ENCODE data around the gene TMEM255B. TPM values are rescaled to one million over a fixed set of nuclear protein-coding genes. Genes with fewer than 3 reads are reported as not detected.

The TMEM255B gene
- total RNA-seq, 1 experiment from 2014 or later, result 2.8 TPM

DNA sequence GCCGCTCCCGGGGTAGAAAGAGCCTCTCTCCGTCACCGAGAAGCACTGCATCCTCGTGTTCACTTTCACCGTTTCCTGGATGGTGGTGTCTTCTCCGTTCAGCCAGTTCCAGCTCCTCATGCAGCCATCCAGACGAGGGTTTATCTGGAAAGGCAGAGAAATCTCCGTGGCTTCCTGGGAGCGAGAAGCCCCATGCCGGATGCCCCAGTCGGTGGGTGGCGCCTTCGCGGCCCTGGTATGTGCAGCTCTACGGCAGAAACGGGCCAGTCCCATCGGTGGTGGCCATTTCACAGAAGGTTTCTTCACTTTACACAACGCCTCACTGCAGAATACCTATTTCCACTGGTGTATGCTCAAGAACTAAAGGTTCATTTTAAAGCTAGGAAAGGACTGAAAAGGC is 68.0 kb downstream of the TMEM255B start:
- peaks cover 3 to 4% of the 10 kb centered on the region in 2 experiments; a peak in 1 of 4 replicates for H3K4me1 Mint-ChIP-seq
- H4K91ac ChIP-seq (ENCODE audit: insufficient read length, low read depth, low read length), result no peak overlapping the region
- no peak overlapping the region for H2AK5ac ChIP-seq (ENCODE audit: insufficient read length, low read length)
- WGBS (ENCODE audit: extremely low coverage, insufficient read length, low lambda C conversion rate), result no CpG with 5 or more reads among the region's 19 CpGs
- no peak overlapping the region for H4K5ac ChIP-seq (ENCODE audit: insufficient read length, low read depth, low read length)
- no peak overlapping the region for H3K18ac ChIP-seq (ENCODE audit: insufficient read length, low read depth, low read length)
- no peak overlapping the region for H3K56ac ChIP-seq (ENCODE audit: insufficient read length, low read depth, low read length)
- H3K4ac ChIP-seq (ENCODE audit: low read depth, low read length), result no peak overlapping the region
- no peaks in the 10 kb centered on the region for H3K4me1 ChIP-seq (ENCODE audit: insufficient read depth, low read length)
- H3K36me3 Mint-ChIP-seq (ENCODE audit: insufficient read depth in 1 of 3, low read depth in 3 of 3), result peaks cover 6 to 37% (median 37%) of the 10 kb centered on the region in 3 experiments
- no peak overlapping the region for H2BK15ac ChIP-seq (ENCODE audit: low read depth, low read length)
- no peaks in the 10 kb centered on the region for H3K23me2 ChIP-seq (ENCODE audit: insufficient read length, low read depth, low read length, poor library complexity, severe bottlenecking)
- H2BK20ac ChIP-seq (ENCODE audit: low read depth, low read length, poor library complexity, severe bottlenecking), result no peak overlapping the region
- no peak overlapping the region for H2AFZ ChIP-seq (ENCODE audit: low read length)
- H3K27me3 Mint-ChIP-seq (ENCODE audit: low read depth), result no peaks in the 10 kb centered on the region
- no peaks in the 10 kb centered on the region for H3K9me3 ChIP-seq (ENCODE audit: control insufficient read depth, low read depth, low read length)
- no peak overlapping the region for H3K4me3 Mint-ChIP-seq
- no peaks in the 10 kb centered on the region for H4K20me1 ChIP-seq (ENCODE audit: control insufficient read depth, insufficient read depth, insufficient read length)
- H3K23ac ChIP-seq (ENCODE audit: insufficient read length, low read depth, low read length), result no peak overlapping the region
- H3K9ac ChIP-seq (ENCODE audit: extremely low read depth, insufficient read length, low read length), result no peak overlapping the region
- no peaks in the 10 kb centered on the region for H3K9me3 Mint-ChIP-seq
- no peak overlapping the region for H2BK5ac ChIP-seq (ENCODE audit: insufficient read length, low read length)
- H2BK120ac ChIP-seq (ENCODE audit: low read depth, low read length, poor library complexity, severe bottlenecking), result no peak overlapping the region
- no peak for DNase-seq
- peak overlapping the region in 1 of 3 experiments; percentile 28; a peak in 1 of 7 replicates for H3K27ac Mint-ChIP-seq
- no peak overlapping the region for H2BK12ac ChIP-seq (ENCODE audit: insufficient read length, low read depth, low read length)
- H3K4me2 ChIP-seq (ENCODE audit: insufficient read depth, insufficient read length, low read length), result no peak overlapping the region
- no peaks in the 10 kb centered on the region for H3K79me2 ChIP-seq (ENCODE audit: insufficient read depth, low read length)
- H3K79me1 ChIP-seq (ENCODE audit: insufficient read depth, low read depth, low read length, poor library complexity, severe bottlenecking), result no peaks in the 10 kb centered on the region
- no peak overlapping the region for H3K27ac ChIP-seq (ENCODE audit: insufficient read length, low read depth, low read length)
- no peak overlapping the region for H3K14ac ChIP-seq (ENCODE audit: insufficient read depth, low read length)
- TF ChIP-seq, protein P1, sequence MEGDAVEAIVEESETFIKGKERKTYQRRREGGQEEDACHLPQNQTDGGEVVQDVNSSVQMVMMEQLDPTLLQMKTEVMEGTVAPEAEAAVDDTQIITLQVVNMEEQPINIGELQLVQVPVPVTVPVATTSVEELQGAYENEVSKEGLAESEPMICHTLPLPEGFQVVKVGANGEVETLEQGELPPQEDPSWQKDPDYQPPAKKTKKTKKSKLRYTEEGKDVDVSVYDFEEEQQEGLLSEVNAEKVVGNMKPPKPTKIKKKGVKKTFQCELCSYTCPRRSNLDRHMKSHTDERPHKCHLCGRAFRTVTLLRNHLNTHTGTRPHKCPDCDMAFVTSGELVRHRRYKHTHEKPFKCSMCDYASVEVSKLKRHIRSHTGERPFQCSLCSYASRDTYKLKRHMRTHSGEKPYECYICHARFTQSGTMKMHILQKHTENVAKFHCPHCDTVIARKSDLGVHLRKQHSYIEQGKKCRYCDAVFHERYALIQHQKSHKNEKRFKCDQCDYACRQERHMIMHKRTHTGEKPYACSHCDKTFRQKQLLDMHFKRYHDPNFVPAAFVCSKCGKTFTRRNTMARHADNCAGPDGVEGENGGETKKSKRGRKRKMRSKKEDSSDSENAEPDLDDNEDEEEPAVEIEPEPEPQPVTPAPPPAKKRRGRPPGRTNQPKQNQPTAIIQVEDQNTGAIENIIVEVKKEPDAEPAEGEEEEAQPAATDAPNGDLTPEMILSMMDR (conservative IDR thresholded peaks at IDR 0.05), result no peak
- no peak overlapping the region for H3T11ph ChIP-seq (ENCODE audit: low read length)
- no peaks in the 10 kb centered on the region for H3K27me3 ChIP-seq (ENCODE audit: insufficient read depth, low read length)
- H4K8ac ChIP-seq (replicated peaks; ENCODE audit: insufficient read length, low read depth, low read length), result no peak overlapping the region

Data from H9 (cell line).